Prostate gland (tissue), 2 donors: ENCODE data around the gene MAFB. TPM values are rescaled to one million over a fixed set of nuclear protein-coding genes. Genes with fewer than 3 reads are reported as not detected.

ENCODE experiments used
- DNase-seq: peaks from one replicate; pipeline ENCODE4 v3.0.0-alpha.2; 2019; ENCODE audit warnings: low spot score
- H3K27ac ChIP-seq, 2 donors: fragments of 200-600 bp; sonication (generic); 2 replicates each; pipeline ENCODE4 v1.5.1; 2017 to 2019
- H3K27me3 ChIP-seq: fragments of 200-600 bp; sonication (generic); replicated peaks from 2 replicates; pipeline ENCODE4 v1.5.1; 2019; ENCODE audit not compliant: insufficient read depth
- H3K36me3 ChIP-seq, 2 donors: fragments of 200-600 bp; sonication (generic); 1 replicate in 1 of 2; 2 replicates in 1 of 2; pipeline versions ENCODE4 v1.5.1 to v1.8.1; 2017 to 2019
- H3K4me1 ChIP-seq: fragments of 200-600 bp; sonication (generic); replicated peaks from 2 replicates; pipeline ENCODE4 v1.5.1; 2019
- H3K4me3 ChIP-seq, 2 donors: fragments of 200-600 bp; sonication (generic); 2 replicates each; pipeline ENCODE4 v1.5.1; 2017 to 2019
- H3K9me3 ChIP-seq: fragments of 200-600 bp; sonication (generic); 2 replicates; pipeline ENCODE4 v1.5.1; 2017
- CTCF ChIP-seq, 4 experiments: fragments of 200-600 bp in 2 of 4; fragments of 450-650 bp in 2 of 4; sonication (generic) in 2 of 4; IDR thresholded peaks; 1 replicate in 3 of 4; 2 replicates in 1 of 4; pipeline ENCODE4 v1.5.1; 2016 to 2019; ENCODE audit warnings: antibody characterized with exemption in 4 of 4, mild to moderate bottlenecking in 2 of 4, moderate library complexity in 2 of 4
- POLR2A ChIP-seq: fragments of 450-650 bp; IDR thresholded peaks from one replicate; pipeline ENCODE4 v1.6.1; 2016; ENCODE audit warnings: antibody characterized with exemption, mild to moderate bottlenecking
- POLR2AphosphoS5 ChIP-seq: sonication (generic); formaldehyde crosslinking; IDR thresholded peaks from one replicate; pipeline ENCODE4 v1.6.1; 2017; ENCODE audit warnings: antibody characterized with exemption
- WGBS: methylation state at CpG from one replicate; pipeline ENCODE4 v1.1.5; 2018; 5-methylcytosine and 5-hydroxymethylcytosine counted together
- intact Hi-C: fragments of 100-400 bp; cut with DNase I; formaldehyde crosslinking; loops from one replicate; pipeline ENCODE4 v1.14.2; 2022
- total RNA-seq, 2 donors: library from RNA; depleted of rRNA; stranded (reverse); fragments of >200 nt; gene quantifications; one replicate each; pipeline ENCODE4 v1.1.0, GENCODE V29; 2016

The MAFB gene
- total RNA-seq, 2 donors from 2014 or later = 34.0 to 49.5 TPM

- no peak for DNase-seq
- Histone ChIP-seq H3K36me3 (no peaks in the 10 kb centered on the region), H3K27ac (no peak overlapping the region), H3K4me3 (no peak overlapping the region), H3K4me1 (no peaks in the 10 kb centered on the region), H3K27me3 (no peaks in the 10 kb centered on the region), H3K9me3 (no peaks in the 10 kb centered on the region)
- no peak for TF ChIP-seq POLR2AphosphoS5
- no peak for TF ChIP-seq CTCF (IDR thresholded peaks at IDR 0.05)
- no peak for TF ChIP-seq POLR2A
- WGBS = 45% methylated on average over 5 of the region's 5 CpGs
- intact Hi-C loops = loop anchor here (10.0 kb wide), 2 partner anchors 433 to 543 kb away; no protein-coding TSS in a partner anchor
Measured at GRCh38 chr20:40697541-40697940, 8.5 kb upstream of the MAFB start.

DNA sequence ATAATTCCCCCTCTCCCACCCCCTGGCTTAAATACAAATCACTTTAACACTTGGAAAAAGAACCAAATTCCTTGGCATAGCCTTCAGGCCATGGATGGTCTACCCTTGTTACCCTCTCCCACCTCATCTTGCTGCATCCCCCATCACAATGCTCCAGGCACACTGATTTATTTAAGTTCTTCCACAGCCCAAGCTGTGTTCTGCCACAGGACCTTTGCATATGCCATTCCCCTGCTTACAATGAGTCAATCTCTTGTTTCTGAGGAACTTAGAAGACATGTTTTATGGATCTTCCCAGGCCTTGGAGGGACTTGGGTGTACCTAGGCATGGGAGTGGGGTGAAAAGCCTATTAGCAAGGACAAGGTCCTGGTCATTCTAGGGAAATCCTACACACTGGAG lies 6.2 kb upstream of the MAFB start:
- Histone ChIP-seq H3K36me3 (no peaks in the 10 kb centered on the region), H3K27me3 (no peaks in the 10 kb centered on the region), H3K4me3 (no peak overlapping the region), H3K27ac (no peak overlapping the region), H3K4me1 (no peaks in the 10 kb centered on the region), H3K9me3 (no peaks in the 10 kb centered on the region)
- no peak for DNase-seq
- intact Hi-C loops = loop anchor here (10.0 kb wide), 2 partner anchors 430 to 540 kb away; no protein-coding TSS in a partner anchor
- no peak for TF ChIP-seq POLR2A

- H3K27me3 ChIP-seq = no peaks in the 10 kb centered on the region
- WGBS = 93% methylated on average over 3 of the region's 3 CpGs
- intact Hi-C loops = loop anchor here (5.0 to 10.0 kb wide), 3 partner anchors 429 to 1422 kb away; no protein-coding TSS in a partner anchor
Measured at GRCh38 chr20:40694246-40694645, 5.2 kb upstream of the MAFB start.

DNA sequence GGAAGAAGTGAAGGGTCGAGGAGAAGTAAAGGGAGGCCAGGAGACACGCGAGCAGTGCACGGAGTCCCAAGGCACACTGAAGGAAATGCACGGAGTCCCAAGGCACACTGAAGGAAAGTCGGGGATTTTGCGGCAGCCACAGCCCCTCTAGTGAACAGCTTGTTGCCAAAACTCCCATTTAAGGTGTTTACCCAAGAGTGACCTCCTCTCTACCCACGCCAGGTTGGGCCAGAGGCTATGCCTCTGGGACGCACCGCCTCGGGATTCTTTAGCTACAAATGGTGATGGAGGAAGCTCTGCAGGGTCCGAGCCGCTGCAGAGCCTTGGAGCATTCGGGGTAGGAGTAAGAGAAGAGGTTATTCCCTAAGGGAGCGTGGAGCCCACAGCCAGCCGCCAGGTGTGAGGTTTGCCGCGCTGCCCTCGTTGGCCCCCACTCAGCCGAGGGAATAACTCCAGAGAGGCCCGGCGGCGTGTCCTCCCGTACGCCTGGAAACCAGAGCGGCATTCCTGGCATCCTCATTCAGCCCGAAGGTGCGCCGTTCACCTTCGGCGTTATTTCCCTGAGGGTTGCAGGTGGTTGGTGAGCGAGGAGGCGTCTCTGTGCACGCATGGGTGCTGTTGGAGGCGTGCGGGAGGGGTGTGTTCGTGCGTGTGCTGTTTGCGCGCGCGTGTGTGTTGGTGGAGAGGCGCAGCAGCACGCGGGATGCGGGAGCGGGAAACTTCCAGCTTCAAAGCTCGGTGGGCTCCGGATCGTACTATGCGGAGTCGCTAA lies 3.4 kb upstream of the MAFB start:
- H3K27me3 ChIP-seq = no peaks in the 10 kb centered on the region
- TF ChIP-seq POLR2AphosphoS5 = no peak
- TF ChIP-seq CTCF (IDR thresholded peaks at IDR 0.05) = no peak
- no peak for TF ChIP-seq POLR2A
- intact Hi-C loops = loop anchor here (5.0 to 10.0 kb wide), 3 partner anchors 428 to 1420 kb away; no protein-coding TSS in a partner anchor
- 55% methylated on average over 52 of the region's 52 CpGs for WGBS
- H3K36me3 ChIP-seq = no peaks in the 10 kb centered on the region
- H3K9me3 ChIP-seq = no peaks in the 10 kb centered on the region
- H3K27ac ChIP-seq = no peak overlapping the region
- H3K4me1 ChIP-seq = no peaks in the 10 kb centered on the region
- no peak overlapping the region for H3K4me3 ChIP-seq
- DNase-seq = no peak

More at GRCh38 chr20:40694246-40694645, 5.2 kb upstream of the MAFB start:
- no peak overlapping the region for H3K4me3 ChIP-seq
- no peak for TF ChIP-seq POLR2A
- no peak for TF ChIP-seq CTCF (IDR thresholded peaks at IDR 0.05)
- TF ChIP-seq POLR2AphosphoS5 = no peak
- no peaks in the 10 kb centered on the region for H3K9me3 ChIP-seq
- H3K27ac ChIP-seq = no peak overlapping the region
- no peaks in the 10 kb centered on the region for H3K36me3 ChIP-seq
- no peaks in the 10 kb centered on the region for H3K4me1 ChIP-seq
- no peak for DNase-seq

DNA sequence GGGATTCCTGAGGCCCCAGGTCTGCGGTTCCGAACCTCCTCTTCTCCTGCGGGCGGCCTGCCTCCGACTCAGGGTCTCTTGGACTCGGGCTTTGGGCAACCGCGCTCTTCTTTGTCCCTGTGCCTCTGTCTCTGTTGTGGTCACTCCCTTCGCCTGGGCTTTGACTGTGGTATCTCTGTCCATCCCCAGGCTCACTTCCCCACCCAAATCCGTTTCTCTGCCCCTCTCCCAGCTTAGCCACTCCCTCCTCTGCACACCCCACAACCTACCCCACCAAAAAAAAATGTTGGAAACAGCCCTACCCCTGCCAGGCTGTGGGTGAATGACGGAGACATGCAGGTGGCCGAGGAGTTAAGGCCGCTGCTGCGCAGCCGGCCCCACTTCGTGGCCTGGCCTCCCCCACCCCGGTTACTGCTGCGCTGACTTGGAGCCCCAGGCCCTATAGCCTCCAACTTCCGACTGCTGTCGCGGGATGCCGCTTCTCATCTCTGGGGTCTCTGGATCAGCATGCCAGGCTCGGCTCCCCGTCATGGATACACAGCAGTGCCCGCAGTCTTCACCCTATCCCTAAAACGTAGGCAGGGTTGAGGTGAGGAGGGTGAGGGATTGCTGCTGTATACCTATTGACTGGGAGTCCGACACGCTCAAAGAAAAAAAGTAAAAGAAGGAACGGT lies 2.7 kb upstream of the MAFB start:
- Histone ChIP-seq H3K27me3 (no peaks in the 10 kb centered on the region), H3K36me3 (no peaks in the 10 kb centered on the region), H3K4me3 (no peak overlapping the region), H3K4me1 (no peaks in the 10 kb centered on the region), H3K27ac (no peak overlapping the region), H3K9me3 (no peaks in the 10 kb centered on the region)
- 74% methylated on average over 29 of the region's 29 CpGs for WGBS
- intact Hi-C loops = loop anchor here (5.0 to 10.0 kb wide), 3 partner anchors 427 to 1419 kb away; no protein-coding TSS in a partner anchor
- no peak for DNase-seq
- TF ChIP-seq POLR2A = no peak
- TF ChIP-seq POLR2AphosphoS5 = no peak
- no peak for TF ChIP-seq CTCF (IDR thresholded peaks at IDR 0.05)
